ENCODE data around the gene CLDN20.

- no peak for TF ChIP-seq CTCF (IDR thresholded peaks at IDR 0.05)
- TF ChIP-seq POLR2A (IDR thresholded peaks at IDR 0.05): no peak
Measured at GRCh38 chr6:155278319-155279049, 14.7 kb downstream of the CLDN20 start.

Measured in lower leg skin (tissue), 3 donors.